Right hindlimb (tissue), 1 donor: ENCODE results near the gene SLC22A7.

Experiments
- DNase-seq: peaks from one replicate; pipeline ENCODE4 v3.0.0-alpha.2; 2018

SLC22A7 gene

GRCh38 chr6:43297644-43298564 is at the start of gene SLC22A7:
SLC22A7 (plus strand) TSS chr6:43298260; CDS start chr6:43298359, 99 bp downstream.
- DNase-seq: no peak

GRCh38 chr6:43248791-43249190 is 49.3 kb upstream of the SLC22A7 start:
- no peak for DNase-seq

- DNase-seq: no peak
Measured at GRCh38 chr6:43250992-43251373, 47.1 kb upstream of the SLC22A7 start.

GRCh38 chr6:43253401-43253800 is 44.7 kb upstream of the SLC22A7 start:
- no peak for DNase-seq

GRCh38 chr6:43254138-43254817 is 43.8 kb upstream of the SLC22A7 start:
- DNase-seq: no peak

GRCh38 chr6:43254846-43255245 is 43.2 kb upstream of the SLC22A7 start:
- DNase-seq: no peak

GRCh38 chr6:43255408-43256054 is 42.5 kb upstream of the SLC22A7 start:
- DNase-seq: no peak

GRCh38 chr6:43256670-43257366 is 41.2 kb upstream of the SLC22A7 start:
- DNase-seq: no peak

- DNase-seq: no peak
Measured at GRCh38 chr6:43257367-43258145, 40.5 kb upstream of the SLC22A7 start.

GRCh38 chr6:43258180-43258579 is 39.9 kb upstream of the SLC22A7 start:
- DNase-seq: no peak

GRCh38 chr6:43258807-43259686 is 39.0 kb upstream of the SLC22A7 start:
- DNase-seq: no peak

- DNase-seq: no peak
Measured at GRCh38 chr6:43260791-43261190, 37.3 kb upstream of the SLC22A7 start.

GRCh38 chr6:43261198-43261597 is 36.9 kb upstream of the SLC22A7 start:
- DNase-seq: no peak

GRCh38 chr6:43262000-43262779 is 35.9 kb upstream of the SLC22A7 start:
- no peak for DNase-seq

- DNase-seq: no peak
Measured at GRCh38 chr6:43262780-43263313, 35.2 kb upstream of the SLC22A7 start.

- peak; percentile 77 for DNase-seq
Measured at GRCh38 chr6:43263314-43264178, 34.5 kb upstream of the SLC22A7 start.

GRCh38 chr6:43264599-43265145 is 33.4 kb upstream of the SLC22A7 start:
- DNase-seq: no peak

GRCh38 chr6:43265564-43265963 is 32.5 kb upstream of the SLC22A7 start:
- no peak for DNase-seq
